NT2/D1 (cell line): ENCODE measurements around the gene TRIM52.

Experiments
- SUZ12 ChIP-seq: IDR thresholded peaks from 2 replicates; pipeline ENCODE4 v1.6.1; 2011; ENCODE audit not compliant: insufficient read length, insufficient read depth; ENCODE audit errors: extremely low read depth
- YY1 ChIP-seq: IDR thresholded peaks from 2 replicates; pipeline ENCODE4 v1.6.1; 2011; ENCODE audit not compliant: insufficient read length, insufficient read depth
- ZNF274 ChIP-seq: IDR thresholded peaks from 2 replicates; pipeline ENCODE4 v1.6.1; 2011; ENCODE audit warnings: mild to moderate bottlenecking, low read depth, low read length

- no peak for TF ChIP-seq YY1
- no peak for TF ChIP-seq SUZ12
- TF ChIP-seq ZNF274 = no peak
Observed at GRCh38 chr5:181205761-181206649, 54.9 kb downstream of the TRIM52 start.
